Activated T-cell treated with anti-CD3 and anti-CD28 coated beads, Interleukin-2, amount 50 U/mL, for 24 hours (primary cell): ENCODE measurements around the gene PSEN1.

Source experiments
- DNase-seq: peaks from one replicate; pipeline ENCODE4 v3.0.0-alpha.2; 2020
- H3K27ac Mint-ChIP-seq: 2 replicates; pipeline ENCODE4 v1.8.0; 2020; ENCODE audit warnings: mild to moderate bottlenecking, mixed read lengths
- H3K27me3 Mint-ChIP-seq: 2 replicates; pipeline ENCODE4 v1.8.0; 2020; ENCODE audit warnings: mixed read lengths
- H3K36me3 Mint-ChIP-seq: 2 replicates; pipeline ENCODE4 v1.8.0; 2020; ENCODE audit warnings: low read depth, mixed read lengths
- H3K4me1 Mint-ChIP-seq: 2 replicates; pipeline ENCODE4 v1.8.0; 2020; ENCODE audit warnings: low read depth, mixed read lengths
- H3K4me3 Mint-ChIP-seq: 2 replicates; pipeline ENCODE4 v1.8.0; 2020; ENCODE audit warnings: mild to moderate bottlenecking, moderate library complexity, mixed read lengths
- H3K9me3 Mint-ChIP-seq: 2 replicates; pipeline ENCODE4 v1.8.0; 2020; ENCODE audit warnings: mixed read lengths

The PSEN1 gene

DNA sequence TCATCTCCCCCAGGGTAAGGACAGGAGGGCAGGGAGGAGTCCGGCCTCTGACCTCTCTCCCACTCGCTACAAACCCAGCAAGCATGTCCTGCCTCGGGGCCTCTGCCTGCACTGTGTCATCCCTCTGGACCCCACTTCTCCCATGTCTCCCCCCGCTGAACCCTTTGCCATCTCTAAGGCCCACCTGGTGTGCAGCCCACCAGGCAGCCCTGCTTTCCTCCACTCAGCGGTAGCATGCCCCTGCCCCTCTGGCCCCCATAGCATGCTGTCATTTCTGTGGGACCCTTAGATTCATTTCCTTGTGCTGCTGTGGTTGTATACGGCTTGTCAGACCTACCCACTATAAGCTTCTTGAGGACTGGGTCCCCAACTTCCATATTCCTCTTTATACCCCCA, 118.7 kb downstream of the PSEN1 start:
- no peaks in the 10 kb centered on the region for H3K36me3 Mint-ChIP-seq
- no peak overlapping the region for H3K27ac Mint-ChIP-seq
- H3K4me3 Mint-ChIP-seq = no peak overlapping the region
- peaks cover 5% of the 10 kb centered on the region for H3K4me1 Mint-ChIP-seq
- no peak for DNase-seq
- H3K9me3 Mint-ChIP-seq = no peaks in the 10 kb centered on the region
- H3K27me3 Mint-ChIP-seq = no peaks in the 10 kb centered on the region

- no peak overlapping the region for H3K27ac Mint-ChIP-seq
- H3K4me3 Mint-ChIP-seq = no peak overlapping the region
- peaks cover 5% of the 10 kb centered on the region for H3K4me1 Mint-ChIP-seq
- DNase-seq = no peak
- H3K27me3 Mint-ChIP-seq = no peaks in the 10 kb centered on the region
- H3K36me3 Mint-ChIP-seq = no peaks in the 10 kb centered on the region
- H3K9me3 Mint-ChIP-seq = no peaks in the 10 kb centered on the region
These were observed 119.5 kb downstream of the PSEN1 start for GRCh38 chr14:73255693-73256225.

GRCh38 chr14:73258076-73258475, 121.8 kb downstream of the PSEN1 start:
- Mint-ChIP-seq H3K27me3 (peaks cover 3% of the 10 kb centered on the region), H3K4me1 (peaks cover 5% of the 10 kb centered on the region), H3K4me3 (no peak overlapping the region), H3K9me3 (no peaks in the 10 kb centered on the region), H3K27ac (no peak overlapping the region), H3K36me3 (no peaks in the 10 kb centered on the region)
- DNase-seq = no peak

DNA sequence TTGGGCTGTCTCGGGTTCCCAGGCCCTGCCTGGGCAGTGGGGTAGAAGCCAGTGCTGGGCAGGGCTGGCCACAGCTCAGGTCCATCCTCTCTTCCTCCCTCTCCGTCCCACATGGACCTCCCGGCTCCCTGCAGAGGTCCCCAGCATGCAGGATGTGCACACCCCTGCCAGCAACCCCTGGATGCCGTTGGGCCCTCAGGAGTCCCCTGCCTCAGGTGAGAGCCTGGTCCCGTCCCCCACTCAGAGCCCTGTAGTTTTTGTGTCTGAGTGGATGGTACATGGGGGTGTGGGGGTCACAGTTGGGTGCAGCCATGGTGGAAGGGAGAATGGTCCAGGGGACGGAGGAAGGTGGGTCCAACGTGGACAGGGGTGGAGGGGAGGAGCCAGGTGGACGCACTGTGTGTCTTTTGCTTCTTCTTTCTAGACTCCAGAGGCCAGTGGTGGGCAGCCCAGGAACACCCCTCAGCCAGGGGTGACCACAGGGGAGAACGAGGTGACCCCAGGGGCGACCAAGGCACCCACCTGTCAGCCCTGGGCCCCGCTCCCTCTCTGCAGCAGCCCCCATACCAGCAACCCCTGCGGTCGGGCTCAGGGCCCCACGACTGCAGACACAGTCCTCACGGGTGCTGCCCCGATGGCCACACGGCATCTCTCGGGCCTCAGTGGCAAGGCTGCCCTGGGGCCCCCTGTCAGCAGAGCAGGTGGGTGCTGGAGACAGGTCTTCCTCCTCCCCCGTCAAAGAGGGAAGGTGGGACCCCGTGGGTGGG, 122.7 kb downstream of the PSEN1 start:
- Mint-ChIP-seq H3K4me3 (no peak overlapping the region), H3K27ac (no peak overlapping the region), H3K36me3 (no peaks in the 10 kb centered on the region), H3K4me1 (peaks cover 5% of the 10 kb centered on the region), H3K9me3 (no peaks in the 10 kb centered on the region), H3K27me3 (peaks cover 6% of the 10 kb centered on the region)
- DNase-seq = peak; percentile 26

DNA sequence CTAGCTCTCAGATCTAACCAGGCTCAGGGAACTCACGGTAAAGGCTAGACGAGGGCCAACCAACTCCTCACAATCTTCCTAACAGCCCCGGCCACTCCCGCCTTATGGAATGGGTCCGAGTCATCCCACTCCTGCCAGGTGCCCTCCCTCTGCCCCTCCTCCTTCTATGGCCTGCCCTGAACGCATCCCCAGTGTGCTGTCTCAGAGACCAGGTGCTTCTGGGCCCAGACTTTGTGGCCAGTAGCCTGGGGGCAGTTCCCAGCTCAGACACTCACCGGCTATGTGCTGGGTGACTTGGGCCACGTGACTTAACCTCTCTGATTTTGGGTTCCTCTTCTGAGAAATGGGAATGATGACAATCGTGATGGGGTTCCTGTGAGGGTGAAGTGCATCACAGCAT, 123.5 kb downstream of the PSEN1 start:
- no peak for DNase-seq
- Mint-ChIP-seq H3K4me3 (no peak overlapping the region), H3K4me1 (peaks cover 5% of the 10 kb centered on the region), H3K27ac (no peak overlapping the region), H3K27me3 (peaks cover 9% of the 10 kb centered on the region), H3K36me3 (no peaks in the 10 kb centered on the region), H3K9me3 (no peaks in the 10 kb centered on the region)

GRCh38 chr14:73260574-73260973, 124.3 kb downstream of the PSEN1 start:
- Mint-ChIP-seq H3K27ac (no peak overlapping the region), H3K36me3 (no peaks in the 10 kb centered on the region), H3K4me1 (peaks cover 5% of the 10 kb centered on the region), H3K4me3 (no peak overlapping the region), H3K27me3 (peaks cover 9% of the 10 kb centered on the region), H3K9me3 (no peaks in the 10 kb centered on the region)
- DNase-seq = peak; percentile 22

- Mint-ChIP-seq H3K27me3 (peaks cover 9% of the 10 kb centered on the region), H3K4me3 (no peak overlapping the region), H3K4me1 (peaks cover 5% of the 10 kb centered on the region), H3K36me3 (no peaks in the 10 kb centered on the region), H3K9me3 (no peaks in the 10 kb centered on the region), H3K27ac (no peak overlapping the region)
- peak; percentile 27 for DNase-seq
These were observed 124.8 kb downstream of the PSEN1 start for GRCh38 chr14:73261075-73261474.

DNA sequence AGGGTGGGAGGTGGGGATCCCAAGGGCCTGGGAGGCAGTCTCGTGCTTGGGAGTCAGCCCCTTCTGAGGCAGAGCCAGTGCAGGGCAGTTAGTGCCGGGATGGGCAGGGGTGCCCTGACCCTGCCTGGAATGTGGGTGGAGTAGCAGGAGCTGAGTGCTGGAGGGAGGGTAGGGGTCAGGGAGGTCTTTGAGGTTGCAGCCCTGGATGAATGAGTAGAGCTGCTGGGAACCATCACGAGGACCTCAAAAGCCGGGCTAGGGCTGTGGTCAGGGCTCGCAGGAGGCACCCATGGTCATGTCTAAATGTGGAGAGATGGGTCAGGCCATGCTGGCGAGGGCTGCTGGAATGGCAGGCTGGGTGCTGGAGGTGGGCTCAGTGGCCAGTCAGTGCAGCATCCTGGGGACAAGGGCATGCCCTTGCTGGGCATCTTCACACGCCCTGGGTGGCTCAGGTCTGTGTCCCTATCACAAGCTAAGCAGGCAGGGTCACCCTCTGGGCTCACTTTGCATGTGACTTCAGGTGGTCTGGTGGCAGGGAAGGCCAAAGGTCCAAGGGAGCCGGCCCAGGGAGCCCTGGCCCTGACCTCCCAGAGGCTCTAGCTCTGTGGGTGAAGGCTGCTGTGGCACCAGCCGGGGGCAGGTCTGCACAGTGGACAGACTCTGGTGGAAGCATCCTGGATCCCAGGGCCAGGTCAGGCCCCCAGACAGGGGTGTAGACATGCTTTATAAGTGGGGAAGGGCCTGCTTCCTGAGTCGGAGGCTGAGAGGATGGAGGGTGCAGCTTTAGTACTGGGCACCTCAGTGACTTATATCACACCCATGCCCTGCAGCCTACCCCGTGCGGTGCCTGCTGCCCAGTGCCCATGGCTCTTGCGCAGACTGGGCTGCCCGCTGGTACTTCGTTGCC, 125.5 kb downstream of the PSEN1 start:
- Mint-ChIP-seq H3K27ac (no peak overlapping the region), H3K4me1 (peaks cover 5% of the 10 kb centered on the region), H3K27me3 (peaks cover 9% of the 10 kb centered on the region), H3K36me3 (no peaks in the 10 kb centered on the region), H3K9me3 (no peaks in the 10 kb centered on the region), H3K4me3 (no peak overlapping the region)
- peak; percentile 27 for DNase-seq

DNA sequence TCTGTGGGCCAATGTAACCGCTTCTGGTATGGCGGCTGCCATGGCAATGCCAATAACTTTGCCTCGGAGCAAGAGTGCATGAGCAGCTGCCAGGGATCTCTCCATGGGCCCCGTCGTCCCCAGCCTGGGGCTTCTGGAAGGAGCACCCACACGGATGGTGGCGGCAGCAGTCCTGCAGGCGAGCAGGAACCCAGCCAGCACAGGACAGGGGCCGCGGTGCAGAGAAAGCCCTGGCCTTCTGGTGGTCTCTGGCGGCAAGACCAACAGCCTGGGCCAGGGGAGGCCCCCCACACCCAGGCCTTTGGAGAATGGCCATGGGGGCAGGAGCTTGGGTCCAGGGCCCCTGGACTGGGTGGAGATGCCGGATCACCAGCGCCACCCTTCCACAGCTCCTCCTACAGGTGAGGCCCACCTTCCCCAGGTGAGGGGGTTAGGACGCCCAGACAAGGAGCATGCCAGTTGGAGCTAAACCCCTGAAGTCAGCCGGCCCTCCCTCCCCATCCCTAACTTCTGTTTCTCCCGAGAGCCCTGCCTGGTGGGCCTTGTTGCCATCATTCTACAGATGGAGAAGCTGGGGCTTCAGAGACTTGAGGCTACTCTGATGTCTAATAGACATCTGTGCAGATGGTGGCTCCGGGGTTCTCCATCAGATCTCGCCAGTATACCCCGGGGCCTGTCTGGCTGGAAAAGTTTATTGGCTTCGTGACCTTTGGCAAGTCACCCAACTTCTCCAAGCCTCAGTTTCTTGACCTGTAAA, 126.3 kb downstream of the PSEN1 start:
- H3K27me3 Mint-ChIP-seq = peaks cover 9% of the 10 kb centered on the region
- peaks cover 5% of the 10 kb centered on the region for H3K4me1 Mint-ChIP-seq
- no peak overlapping the region for H3K4me3 Mint-ChIP-seq

GRCh38 chr14:73263606-73264005, 127.3 kb downstream of the PSEN1 start:
- Mint-ChIP-seq H3K27me3 (peaks cover 9% of the 10 kb centered on the region), H3K9me3 (no peaks in the 10 kb centered on the region), H3K4me1 (no peaks in the 10 kb centered on the region), H3K4me3 (no peak overlapping the region), H3K27ac (no peak overlapping the region), H3K36me3 (no peaks in the 10 kb centered on the region)
- no peak for DNase-seq

More for the DNA sequence above, 126.3 kb downstream of the PSEN1 start:
- no peaks in the 10 kb centered on the region for H3K36me3 Mint-ChIP-seq
- DNase-seq = no peak
- no peak overlapping the region for H3K27ac Mint-ChIP-seq
- no peaks in the 10 kb centered on the region for H3K9me3 Mint-ChIP-seq

- Mint-ChIP-seq H3K27ac (no peak overlapping the region), H3K4me1 (no peaks in the 10 kb centered on the region), H3K27me3 (peaks cover 15% of the 10 kb centered on the region)
These were observed 128.0 kb downstream of the PSEN1 start for GRCh38 chr14:73264080-73264884.

GRCh38 chr14:73264885-73265720, 128.8 kb downstream of the PSEN1 start:
- Mint-ChIP-seq H3K4me1 (peaks cover 4% of the 10 kb centered on the region), H3K36me3 (no peaks in the 10 kb centered on the region), H3K27me3 (peaks cover 19% of the 10 kb centered on the region), H3K27ac (no peak overlapping the region), H3K4me3 (no peak overlapping the region), H3K9me3 (no peaks in the 10 kb centered on the region)
- DNase-seq = no peak

More at GRCh38 chr14:73264080-73264884, 128.0 kb downstream of the PSEN1 start:
- H3K9me3 Mint-ChIP-seq = no peaks in the 10 kb centered on the region
- no peaks in the 10 kb centered on the region for H3K36me3 Mint-ChIP-seq
- DNase-seq = no peak
- H3K4me3 Mint-ChIP-seq = no peak overlapping the region

DNA sequence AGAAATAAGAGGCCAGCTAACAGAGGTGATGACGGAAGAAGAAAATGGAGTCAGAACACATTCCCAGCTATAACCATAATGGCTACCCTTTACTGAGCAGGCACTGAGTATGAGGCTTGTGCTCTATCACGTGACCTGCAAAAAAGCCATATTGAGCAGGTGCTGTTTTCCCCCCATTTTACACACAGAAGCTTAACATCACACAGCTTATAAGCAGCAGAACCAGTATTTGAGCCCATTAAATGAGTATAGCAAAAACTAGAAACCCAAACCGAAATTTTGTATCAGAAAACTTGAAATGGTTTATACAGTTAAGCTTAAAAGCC, 129.4 kb downstream of the PSEN1 start:
- H3K4me3 Mint-ChIP-seq = no peak overlapping the region
- H3K27me3 Mint-ChIP-seq = peaks cover 24% of the 10 kb centered on the region
- H3K4me1 Mint-ChIP-seq = peaks cover 10% of the 10 kb centered on the region
- no peak overlapping the region for H3K27ac Mint-ChIP-seq
- H3K9me3 Mint-ChIP-seq = no peaks in the 10 kb centered on the region
- H3K36me3 Mint-ChIP-seq = no peaks in the 10 kb centered on the region
- no peak for DNase-seq
